GM19328 (cell line): ENCODE results near the gene GPC6.
A peak's percentile ranks its signal among the peaks of the same experiment; 100 is the strongest.

ENCODE experiments used
- ATAC-seq: cut with Tn5 transposase; IDR thresholded peaks from one replicate; pipeline ENCODE4 v1.9.1; 2021; ENCODE audit warnings: mild to moderate bottlenecking, moderate library complexity; ENCODE audit not compliant: unreplicated experiment

Gene GPC6

GRCh38 chr13:94308832-94309231, 1082.2 kb downstream of the GPC6 start:
- ATAC-seq, result no peak

DNA sequence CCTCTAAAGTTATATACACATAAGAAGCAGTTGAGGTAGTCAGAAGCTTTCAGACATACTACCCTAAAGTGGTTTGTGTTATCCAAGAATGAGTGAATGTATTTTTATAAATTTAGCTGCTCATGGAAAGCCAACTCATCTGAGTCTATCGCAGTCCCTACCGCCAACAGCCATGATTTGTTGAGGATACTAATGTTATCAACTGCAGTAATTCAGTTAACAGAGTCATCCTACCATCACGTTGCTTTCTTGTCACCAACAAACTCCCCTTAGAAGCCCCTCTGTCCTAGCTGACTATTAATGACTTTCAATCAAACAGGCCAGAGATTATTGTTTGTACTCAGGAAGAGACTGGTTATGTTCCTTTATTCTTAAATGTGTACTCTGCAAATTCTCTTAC, 1083.0 kb downstream of the GPC6 start:
- ATAC-seq, result no peak

DNA sequence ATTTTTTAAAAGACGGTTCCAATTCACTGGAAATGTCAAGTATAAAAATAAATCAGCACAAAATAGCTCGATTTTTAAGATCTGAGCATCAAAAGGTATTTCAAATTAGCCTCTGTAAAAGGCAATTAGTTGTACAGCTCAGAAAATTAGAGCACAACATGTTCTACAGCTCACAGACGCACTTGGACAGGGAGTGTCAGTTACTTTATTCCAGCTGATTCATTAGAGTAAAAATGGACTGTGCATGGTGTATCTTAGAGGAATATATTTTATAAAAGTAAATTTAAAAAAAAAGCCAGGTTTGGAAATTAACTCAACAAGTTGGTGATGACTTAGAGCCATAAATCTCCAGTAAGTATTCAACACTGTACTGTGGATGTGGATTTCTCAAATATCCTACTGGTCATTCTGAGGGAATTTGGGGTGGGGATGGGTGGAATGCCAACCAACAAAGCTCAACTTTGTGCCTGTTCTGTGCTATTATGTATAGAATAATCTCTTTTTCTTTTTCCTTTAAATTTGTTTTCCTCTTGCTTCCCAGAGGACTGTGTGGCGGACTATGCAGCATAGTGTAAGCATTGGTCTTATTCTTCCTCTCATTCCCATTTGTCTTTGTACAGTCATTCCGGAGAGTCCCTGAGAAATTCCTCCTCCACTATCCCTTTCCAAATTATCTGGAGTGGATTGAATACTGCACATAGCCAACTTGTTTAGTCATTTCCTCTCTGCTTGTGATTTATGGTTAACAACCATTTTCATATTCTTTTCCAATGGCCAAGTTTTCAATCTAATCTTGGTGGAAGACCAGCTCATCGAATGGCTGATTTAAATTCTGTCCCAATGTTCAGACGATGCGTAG, 1083.6 kb downstream of the GPC6 start:
- ATAC-seq, result no peak

DNA sequence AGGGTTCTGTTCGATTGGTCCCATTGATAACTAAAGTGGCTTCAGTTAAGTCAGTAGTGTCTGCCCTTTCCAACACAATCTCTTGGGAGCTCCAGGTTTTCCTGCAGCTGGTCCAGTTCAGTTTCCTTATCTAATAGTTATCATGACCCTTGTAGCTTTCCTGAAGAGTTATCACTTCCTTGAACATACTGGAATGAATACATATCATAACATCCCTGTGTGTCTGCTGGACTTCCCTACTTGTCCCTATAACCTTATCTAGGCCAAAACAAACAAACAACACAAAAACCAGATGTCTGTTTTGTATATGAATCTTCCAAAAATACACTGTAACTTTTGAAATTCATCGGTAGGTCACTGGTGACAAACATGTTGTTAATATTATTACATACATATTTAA, 1085.3 kb downstream of the GPC6 start:
- ATAC-seq, result no peak

GRCh38 chr13:94312511-94313216, 1086.1 kb downstream of the GPC6 start:
- peak; percentile 87 for ATAC-seq

DNA sequence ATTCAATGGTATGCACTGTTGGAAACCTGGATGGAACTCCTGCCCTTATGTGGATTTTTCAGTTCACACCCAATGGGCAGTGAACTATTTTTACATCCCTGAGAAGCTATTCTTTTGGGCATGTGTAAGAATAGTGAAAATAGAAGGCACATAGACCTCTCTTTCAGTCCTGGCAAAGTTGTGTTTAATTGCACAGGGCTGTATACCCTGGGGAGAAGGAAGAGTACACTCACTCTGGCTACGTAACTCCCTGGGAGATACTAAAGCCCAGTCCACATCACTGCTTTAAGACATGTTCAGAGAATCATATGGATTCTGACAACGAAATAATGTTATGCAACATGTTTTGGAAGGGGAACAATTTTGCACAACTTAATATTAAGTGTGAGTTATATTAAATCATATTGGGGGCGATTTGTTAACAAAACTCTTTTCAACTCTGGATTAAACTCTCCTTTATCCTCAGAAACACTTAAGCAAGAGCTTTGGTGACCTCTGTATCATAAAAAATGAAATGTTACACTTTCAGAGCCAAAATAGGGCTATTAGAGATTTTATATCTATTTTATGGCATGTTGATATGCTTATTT, 1086.8 kb downstream of the GPC6 start:
- ATAC-seq, result no peak

DNA sequence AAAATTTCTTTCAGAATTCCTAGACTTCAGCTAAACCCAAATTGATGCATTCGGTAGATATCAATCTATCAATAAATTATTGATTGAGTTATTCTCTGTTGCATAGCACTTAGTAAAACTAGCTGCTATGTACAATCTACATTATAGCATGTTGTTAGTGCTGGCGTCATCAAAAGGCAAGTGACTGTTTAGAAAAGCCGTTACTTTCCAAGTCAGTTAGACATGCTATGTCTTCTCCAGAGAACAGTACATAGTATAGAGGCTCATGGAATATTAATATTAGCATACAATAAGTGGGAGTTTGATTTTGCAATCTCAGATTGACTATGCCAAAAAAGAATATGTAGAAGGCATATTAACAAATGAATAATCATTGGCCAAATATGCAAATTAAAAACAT, 1087.3 kb downstream of the GPC6 start:
- ATAC-seq, result no peak

GRCh38 chr13:94315188-94315587, 1088.6 kb downstream of the GPC6 start:
- no peak for ATAC-seq

GRCh38 chr13:94317063-94317491, 1090.5 kb downstream of the GPC6 start:
- ATAC-seq, result no peak

DNA sequence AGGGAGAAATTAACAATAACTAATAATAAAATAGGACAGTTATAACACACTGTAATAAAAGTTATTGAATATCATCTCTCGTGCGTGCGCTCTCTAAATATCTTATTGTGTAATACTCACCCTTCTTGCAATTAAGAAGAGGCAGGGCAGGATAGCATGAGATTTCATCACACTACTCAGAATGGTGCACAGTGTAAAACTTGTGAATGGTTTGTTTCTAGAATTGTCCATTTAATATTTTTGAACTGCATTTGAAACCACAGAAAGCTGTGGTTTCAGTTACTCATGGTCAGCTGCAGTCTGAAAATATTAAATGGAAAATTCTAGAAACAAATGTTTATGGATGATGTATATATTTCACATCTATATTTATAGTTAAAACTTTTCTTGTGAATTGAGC, 1091.8 kb downstream of the GPC6 start:
- no peak for ATAC-seq

- no peak for ATAC-seq
Observed at GRCh38 chr13:94319501-94319900, 1092.9 kb downstream of the GPC6 start.

DNA sequence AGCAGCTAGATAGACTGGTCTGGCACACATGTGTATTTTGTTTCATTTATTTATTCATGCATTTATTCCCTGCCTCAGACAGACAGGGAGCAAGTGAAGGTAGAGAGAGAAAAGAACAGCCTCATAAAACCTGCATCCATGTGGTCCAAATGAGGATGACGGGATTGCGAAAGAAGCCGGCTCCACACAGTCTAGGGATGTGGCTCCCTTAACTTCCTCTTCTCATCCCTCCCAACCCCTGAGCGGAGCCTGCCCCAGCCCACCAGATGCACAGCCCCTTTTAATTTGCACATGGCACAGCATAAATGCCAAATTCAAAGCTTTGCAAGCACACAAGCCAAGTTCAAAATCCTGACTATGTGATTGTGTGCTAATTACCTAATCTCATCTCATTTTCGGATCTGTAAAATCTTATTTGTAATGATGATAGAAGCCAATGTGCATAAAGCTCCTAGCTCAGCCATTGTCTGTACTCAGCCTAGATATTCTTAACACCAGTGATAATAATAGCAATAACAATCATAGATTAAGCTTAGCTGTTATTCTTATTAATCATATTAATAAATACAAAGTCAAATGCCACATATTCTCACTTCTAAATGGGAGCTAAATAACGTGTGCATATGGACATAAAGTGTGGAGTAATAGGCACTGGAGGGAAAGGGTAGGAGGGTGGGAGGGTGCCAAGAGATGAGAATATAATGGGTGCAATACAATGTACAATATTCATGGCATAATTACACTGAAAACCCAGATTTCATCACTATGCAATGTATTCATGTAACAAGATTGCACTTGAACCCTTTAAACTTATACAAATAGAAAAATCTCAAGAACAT, 1096.5 kb downstream of the GPC6 start:
- ATAC-seq, result no peak

GRCh38 chr13:94323764-94324758, 1097.5 kb downstream of the GPC6 start:
- ATAC-seq, result peak; percentile 34

DNA sequence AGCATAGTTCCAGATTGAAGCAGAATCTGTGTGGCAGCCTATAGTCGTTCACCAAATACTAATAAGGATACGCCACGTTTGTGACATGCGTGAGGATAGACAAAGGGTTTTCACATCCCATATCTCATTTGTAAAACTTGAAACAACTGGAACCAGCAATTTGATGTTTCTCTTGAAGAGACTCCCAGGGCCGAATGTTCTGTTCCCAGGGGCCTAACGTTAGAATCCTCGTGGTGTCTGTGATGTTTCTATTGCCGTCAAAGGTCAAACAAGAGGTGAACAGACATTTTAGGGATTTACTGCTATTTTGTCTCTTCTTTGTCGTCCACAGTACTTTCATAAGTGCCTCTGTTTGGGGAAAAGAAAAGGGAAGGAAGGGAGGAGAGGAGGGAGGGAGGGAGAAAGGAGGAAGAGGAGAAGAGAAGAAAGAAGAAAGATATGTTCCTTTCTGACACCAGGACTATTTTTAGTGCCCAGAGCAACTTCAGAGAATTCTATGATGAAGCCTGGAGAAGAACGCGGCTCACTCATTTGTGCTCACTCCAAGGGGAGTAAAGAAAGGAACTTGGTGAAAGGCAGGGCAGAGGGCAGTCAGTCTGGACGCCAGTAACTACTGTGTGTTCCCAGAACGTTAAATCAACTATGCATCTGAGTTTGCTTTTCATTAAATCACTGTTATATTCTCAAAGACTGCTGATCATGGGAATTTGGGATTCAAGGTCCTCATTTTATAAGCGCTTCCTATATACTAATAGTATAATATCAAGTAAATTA, 1098.3 kb downstream of the GPC6 start:
- no peak for ATAC-seq

GRCh38 chr13:94325650-94326049, 1099.0 kb downstream of the GPC6 start:
- ATAC-seq, result no peak

- peak; percentile 95 for ATAC-seq
Observed at GRCh38 chr13:94327318-94327717, 1100.7 kb downstream of the GPC6 start.

DNA sequence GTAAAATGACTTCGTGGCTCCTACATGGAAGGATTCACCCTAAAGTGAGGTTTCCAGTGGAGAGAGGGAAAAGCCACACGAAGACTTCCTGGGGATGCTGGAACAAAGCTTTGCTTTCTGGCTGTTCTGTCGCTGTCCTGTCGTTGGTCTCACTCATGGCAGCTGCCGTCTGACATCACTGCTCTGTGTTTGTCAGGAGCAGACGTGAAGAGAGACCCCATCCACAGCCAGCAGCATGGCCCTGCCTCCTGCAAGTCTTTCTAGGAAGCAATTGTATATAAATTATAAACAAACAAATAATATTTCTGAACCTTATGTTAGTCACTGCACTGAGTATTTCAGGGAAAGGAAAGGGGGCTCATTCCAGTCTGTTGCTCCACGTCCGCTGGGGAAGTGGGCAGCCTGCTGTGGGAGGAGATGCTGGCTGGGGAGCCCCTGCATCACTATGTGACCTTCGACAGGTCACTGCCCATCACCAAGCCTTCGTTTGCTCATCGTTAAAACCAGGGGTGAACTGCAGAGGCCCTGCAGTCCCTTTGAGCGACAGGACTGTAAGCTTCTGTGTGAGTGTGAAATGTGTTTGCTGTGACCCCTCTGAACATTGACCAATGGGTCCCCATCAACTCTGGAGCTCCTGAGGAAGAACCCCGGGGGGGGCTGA, 1101.9 kb downstream of the GPC6 start:
- ATAC-seq, result no peak

- ATAC-seq, result no peak
Observed at GRCh38 chr13:94329277-94329676, 1102.7 kb downstream of the GPC6 start.
